Trophoblast cell (in vitro differentiated cells and primary cell): ENCODE measurements around the gene CCDC157.
A peak's percentile ranks its signal among the peaks of the same experiment; 100 is the strongest.

Experiments used
- DNase-seq, 2 donors: peaks; one replicate each; pipeline ENCODE4 v3.0.0-alpha.2; 2016
- H2AFZ ChIP-seq: 2 replicates; pipeline ENCODE4 v1.6.1; 2013; ENCODE audit warnings: low read length, moderate library complexity, mild to moderate bottlenecking; ENCODE audit not compliant: insufficient read depth, poor library complexity
- H2AK5ac ChIP-seq: 2 replicates; pipeline ENCODE4 v1.6.1; 2013; ENCODE audit warnings: mild to moderate bottlenecking, low read length
- H2BK120ac ChIP-seq: 2 replicates; pipeline ENCODE4 v1.6.1; 2013; ENCODE audit warnings: low read length, mild to moderate bottlenecking, moderate library complexity; ENCODE audit not compliant: insufficient read depth, poor library complexity
- H2BK12ac ChIP-seq: 2 replicates; pipeline ENCODE4 v1.6.1; 2013; ENCODE audit warnings: mild to moderate bottlenecking, low read length, moderate library complexity
- H2BK5ac ChIP-seq: 2 replicates; pipeline ENCODE4 v1.6.1; 2013; ENCODE audit warnings: low read length, low read depth, moderate library complexity, mild to moderate bottlenecking; ENCODE audit not compliant: poor library complexity
- H3K14ac ChIP-seq: 2 replicates; pipeline ENCODE4 v1.6.1; 2013; ENCODE audit warnings: mild to moderate bottlenecking, low read length
- H3K18ac ChIP-seq: 2 replicates; pipeline ENCODE4 v1.6.1; 2013; ENCODE audit warnings: mild to moderate bottlenecking, low read length
- H3K23ac ChIP-seq: 2 replicates; pipeline ENCODE4 v1.6.1; 2013; ENCODE audit warnings: low read length
- H3K27ac ChIP-seq: 2 replicates; pipeline ENCODE4 v1.5.1; 2013; ENCODE audit warnings: low read depth, mild to moderate bottlenecking, inconsistent platforms, low read length, moderate library complexity
- H3K27me3 ChIP-seq: 2 replicates; pipeline ENCODE4 v1.6.1; 2013; ENCODE audit warnings: inconsistent platforms, mild to moderate bottlenecking, low read length, moderate library complexity; ENCODE audit not compliant: insufficient read depth
- H3K36me3 ChIP-seq, 2 experiments: 1 replicate in 1 of 2; 2 replicates in 1 of 2; pipeline ENCODE4 v1.6.1; 2013; ENCODE audit warnings: low read length in 2 of 2, mild to moderate bottlenecking in 2 of 2, moderate library complexity in 1 of 2; ENCODE audit not compliant: insufficient read depth in 2 of 2, control insufficient read depth in 1 of 2
- H3K4ac ChIP-seq: 2 replicates; pipeline ENCODE4 v1.6.1; 2013; ENCODE audit warnings: low read depth, mild to moderate bottlenecking, low read length, moderate library complexity
- H3K4me1 ChIP-seq, 2 experiments: 1 replicate in 1 of 2; 2 replicates in 1 of 2; pipeline ENCODE4 v1.6.1; 2013; ENCODE audit warnings: low read length in 2 of 2, mild to moderate bottlenecking in 2 of 2, moderate library complexity in 1 of 2; ENCODE audit not compliant: insufficient read depth in 2 of 2, control insufficient read depth in 1 of 2
- H3K4me2 ChIP-seq: 2 replicates; pipeline ENCODE4 v1.6.1; 2013; ENCODE audit warnings: inconsistent platforms, mild to moderate bottlenecking, low read length, moderate library complexity
- H3K4me3 ChIP-seq: 2 replicates; pipeline ENCODE4 v1.5.1; 2013; ENCODE audit warnings: mild to moderate bottlenecking, low read depth, low read length, inconsistent platforms
- H3K79me1 ChIP-seq: one replicate; pipeline ENCODE4 v1.6.1; 2013; ENCODE audit warnings: low read length
- H3K79me2 ChIP-seq: 2 replicates; pipeline ENCODE4 v1.6.1; 2013; ENCODE audit warnings: low read length, mild to moderate bottlenecking; ENCODE audit not compliant: control insufficient read depth, insufficient read depth, poor library complexity
- H3K9ac ChIP-seq: 2 replicates; pipeline ENCODE4 v1.6.1; 2013; ENCODE audit warnings: mild to moderate bottlenecking, low read length
- H3K9me3 ChIP-seq: 2 replicates; pipeline ENCODE4 v1.6.1; 2013; ENCODE audit warnings: low read depth, mild to moderate bottlenecking, control low read depth, inconsistent platforms, low read length; ENCODE audit not compliant: insufficient read depth
- H4K12ac ChIP-seq: 2 replicates; pipeline ENCODE4 v1.6.1; 2013; ENCODE audit warnings: low read depth, mild to moderate bottlenecking, low read length, moderate library complexity
- H4K8ac ChIP-seq: 2 replicates; pipeline ENCODE4 v1.6.1; 2013; ENCODE audit warnings: low read depth, mild to moderate bottlenecking, low read length, moderate library complexity
- H4K91ac ChIP-seq: one replicate; pipeline ENCODE4 v1.6.1; 2013; ENCODE audit warnings: low read depth, mild to moderate bottlenecking, low read length, moderate library complexity
- WGBS: extraction: QIAGEN DNeasy Blood & Tissue Kit; methylation state at CpG from one replicate; pipeline ENCODE4 v1.1.7; 2013; ENCODE audit warnings: missing lambda C conversion rate; ENCODE audit not compliant: insufficient read length, insufficient coverage; ENCODE audit errors: extremely low coverage; 5-methylcytosine and 5-hydroxymethylcytosine counted together

CCDC157 gene

GRCh38 chr22:30327864-30328345, 28.9 kb upstream of the CCDC157 start:
- H4K12ac ChIP-seq, result no peak overlapping the region
- H3K4me2 ChIP-seq, result no peak overlapping the region
- H3K79me2 ChIP-seq, result peaks cover 29% of the 10 kb centered on the region
- no peak overlapping the region for H3K9ac ChIP-seq
- H4K91ac ChIP-seq, result peak overlapping the region; percentile 91
- H3K27me3 ChIP-seq, result no peaks in the 10 kb centered on the region
- peak overlapping the region; percentile 77 for H2BK5ac ChIP-seq
- peak overlapping the region; percentile 42 for H2AK5ac ChIP-seq
- H3K14ac ChIP-seq, result no peak overlapping the region
- no peak overlapping the region for H2BK12ac ChIP-seq
- no peak overlapping the region for H4K8ac ChIP-seq
- WGBS, result no CpG with 5 or more reads among the region's 5 CpGs
- H3K36me3 ChIP-seq, result peaks cover 6 to 10% of the 10 kb centered on the region in 2 experiments
- no peak overlapping the region for H3K4me3 ChIP-seq
- H3K4me1 ChIP-seq, result peaks cover 39 to 49% of the 10 kb centered on the region in 2 experiments
- H3K9me3 ChIP-seq, result no peaks in the 10 kb centered on the region
- H3K23ac ChIP-seq, result no peak overlapping the region
- H3K18ac ChIP-seq, result no peak overlapping the region
- peak overlapping the region; percentile 89 for H3K27ac ChIP-seq
- no peak overlapping the region for H3K4ac ChIP-seq
- peak overlapping the region; percentile 86 for H2BK120ac ChIP-seq
- DNase-seq, result peak; percentile 75 to 86
- no peak overlapping the region for H2AFZ ChIP-seq
- H3K79me1 ChIP-seq, result peaks cover 58% of the 10 kb centered on the region

- Histone ChIP-seq H3K36me3 (peaks cover 11 to 13% of the 10 kb centered on the region in 2 experiments), H3K18ac (no peak overlapping the region), H2BK12ac (no peak overlapping the region), H3K4ac (peak overlapping the region; percentile 49), H3K9me3 (no peaks in the 10 kb centered on the region), H3K27me3 (no peaks in the 10 kb centered on the region), H3K14ac (peak overlapping the region; percentile 2), H3K23ac (no peak overlapping the region), H3K27ac (peak overlapping the region; percentile 89), H3K4me3 (no peak overlapping the region), H3K79me2 (peaks cover 29% of the 10 kb centered on the region), H4K8ac (no peak overlapping the region), H2AFZ (no peak overlapping the region), H4K91ac (peak overlapping the region; percentile 33), H3K4me2 (no peak overlapping the region), H2BK120ac (peak overlapping the region; percentile 40), H4K12ac (no peak overlapping the region), H3K79me1 (peaks cover 62% of the 10 kb centered on the region), H2AK5ac (no peak overlapping the region), H3K4me1 (peaks cover 44 to 49% of the 10 kb centered on the region in 2 experiments), H2BK5ac (peak overlapping the region; percentile 77), H3K9ac (no peak overlapping the region)
- peak; percentile 82 to 85 for DNase-seq
- no CpG with 5 or more reads among the region's 3 CpGs for WGBS
These were observed 28.2 kb upstream of the CCDC157 start for GRCh38 chr22:30328466-30329049.

- H3K79me2 ChIP-seq, result peaks cover 3% of the 10 kb centered on the region
- H2BK5ac ChIP-seq, result peak overlapping the region; percentile 50
- H3K79me1 ChIP-seq, result peaks cover 36% of the 10 kb centered on the region
- H3K23ac ChIP-seq, result no peak overlapping the region
- no peak overlapping the region for H4K12ac ChIP-seq
- no peak for DNase-seq
- H2BK120ac ChIP-seq, result peak overlapping the region; percentile 49
- peak overlapping the region; percentile 10 for H3K18ac ChIP-seq
- H3K27ac ChIP-seq, result peak overlapping the region; percentile 60
- H3K36me3 ChIP-seq, result peaks cover 43 to 51% of the 10 kb centered on the region in 2 experiments
- no peaks in the 10 kb centered on the region for H3K27me3 ChIP-seq
- H4K8ac ChIP-seq, result peak overlapping the region; percentile 14
- no peak overlapping the region for H3K4me3 ChIP-seq
- peak overlapping the region; percentile 49 for H2AK5ac ChIP-seq
- H3K9me3 ChIP-seq, result peaks cover 2% of the 10 kb centered on the region
- H2BK12ac ChIP-seq, result peak overlapping the region; percentile 47
- H3K4me1 ChIP-seq, result peaks cover 30 to 32% of the 10 kb centered on the region in 2 experiments
- H4K91ac ChIP-seq, result peak overlapping the region; percentile 50
- H2AFZ ChIP-seq, result no peak overlapping the region
- peak overlapping the region; percentile 58 for H3K14ac ChIP-seq
- H3K4ac ChIP-seq, result peak overlapping the region; percentile 18
- H3K9ac ChIP-seq, result no peak overlapping the region
- whole genome bisulfite sequencing, result no CpG with 5 or more reads among the region's 5 CpGs
- H3K4me2 ChIP-seq, result no peak overlapping the region
These were observed 24.3 kb upstream of the CCDC157 start for GRCh38 chr22:30332551-30332950.

GRCh38 chr22:30332994-30333706, 23.7 kb upstream of the CCDC157 start:
- Histone ChIP-seq H3K14ac (peak overlapping the region; percentile 13), H3K4me3 (no peak overlapping the region), H3K9me3 (peaks cover 2% of the 10 kb centered on the region), H4K12ac (no peak overlapping the region), H2AFZ (no peak overlapping the region), H2BK120ac (no peak overlapping the region), H3K23ac (no peak overlapping the region), H4K91ac (peak overlapping the region; percentile 50), H2AK5ac (peak overlapping the region; percentile 3), H3K27ac (peak overlapping the region; percentile 60), H3K79me1 (peaks cover 30% of the 10 kb centered on the region), H3K18ac (peak overlapping the region; percentile 10), H2BK12ac (peak overlapping the region; percentile 25), H3K4me1 (peaks cover 26 to 28% of the 10 kb centered on the region in 2 experiments), H3K4me2 (no peak overlapping the region), H3K27me3 (no peaks in the 10 kb centered on the region), H3K4ac (peak overlapping the region; percentile 11), H2BK5ac (peak overlapping the region; percentile 50), H4K8ac (peak overlapping the region; percentile 14), H3K9ac (no peak overlapping the region), H3K36me3 (peaks cover 49 to 56% of the 10 kb centered on the region in 2 experiments), H3K79me2 (peaks cover 3% of the 10 kb centered on the region)
- WGBS, result no CpG with 5 or more reads among the region's 2 CpGs
- DNase-seq, result peak; percentile 24 to 71
